ENCODE measurements around the gene MIOS.
A peak's percentile ranks its signal among the peaks of the same experiment; 100 is the strongest.
"Not testable (repeated sequence)": the region's sequence is repeated elsewhere in the genome, so short reads cannot be mapped to it uniquely, and the experiment has no call there.

The MIOS gene

DNA sequence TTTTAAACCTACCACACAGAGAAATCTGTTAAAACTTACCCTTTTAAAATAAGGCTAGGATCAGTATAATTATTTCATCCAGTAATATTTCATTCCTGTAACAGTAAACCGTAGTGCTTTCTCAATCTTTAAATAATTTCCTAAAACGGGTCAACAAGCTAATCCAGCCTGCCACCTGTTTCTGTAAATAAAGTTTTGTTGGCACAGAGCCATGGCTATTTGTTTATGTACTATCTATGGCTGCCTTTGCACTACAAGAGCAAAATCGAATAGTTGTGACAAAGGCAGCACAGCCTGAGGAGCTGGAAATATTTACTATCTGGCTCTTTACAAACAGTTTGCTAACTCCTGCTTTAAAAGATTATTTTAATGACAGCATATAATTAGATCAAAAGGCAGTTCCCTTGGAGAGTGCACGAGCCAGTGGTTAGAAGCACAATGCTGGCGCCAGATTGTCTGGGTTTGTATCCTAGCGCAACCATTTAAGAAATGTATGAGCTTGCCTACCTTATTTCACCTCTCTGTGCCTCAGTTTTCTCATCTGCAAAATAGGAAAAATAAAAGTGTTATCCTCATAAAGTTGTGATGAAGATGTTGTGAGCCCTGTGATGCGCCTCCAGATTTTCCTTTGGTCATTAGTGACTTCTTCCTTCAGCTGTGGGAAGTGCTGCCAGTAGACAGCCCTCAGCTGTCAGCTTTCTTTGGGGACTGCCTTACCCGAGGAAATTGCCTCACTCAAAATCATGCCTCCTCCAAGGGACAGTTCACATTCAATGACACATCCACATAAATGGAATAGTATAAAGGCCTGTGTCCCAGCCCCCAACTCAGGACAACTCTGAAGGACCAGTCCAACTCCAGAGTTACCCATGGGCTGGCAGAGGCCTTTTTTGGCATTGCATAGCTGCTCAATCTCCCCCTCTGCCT, 11.8 kb upstream of the MIOS start:
- DNase-seq (ENCODE audit: low read depth), result no peak

DNA sequence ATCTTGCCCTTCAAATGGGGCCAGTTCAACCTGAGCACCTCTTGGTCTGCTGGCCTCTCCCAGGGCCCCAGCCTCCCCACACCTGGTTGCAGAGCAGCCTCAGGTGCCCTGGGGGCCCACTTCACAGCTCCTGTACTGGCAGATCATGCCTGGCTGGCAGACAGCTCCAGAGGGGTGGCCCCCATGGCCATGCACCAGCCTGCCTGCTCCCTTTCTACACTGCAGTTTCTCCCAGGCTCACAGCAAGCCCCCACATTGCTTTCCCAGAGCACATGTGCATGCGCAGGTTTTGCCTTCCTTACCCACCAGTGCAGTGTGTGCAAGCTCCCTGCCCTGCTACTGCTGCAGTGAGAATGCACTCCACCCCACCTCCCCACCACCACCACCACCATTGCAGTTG, 9.8 kb upstream of the MIOS start:
- DNase-seq (ENCODE audit: low read depth), result no peak

- no peak for DNase-seq (ENCODE audit: low read depth)
These were observed 9.4 kb upstream of the MIOS start for GRCh38 chr7:7557252-7557651.

GRCh38 chr7:7561591-7561990, 5.1 kb upstream of the MIOS start:
- DNase-seq (ENCODE audit: low read depth), result not testable (repeated sequence)

DNA sequence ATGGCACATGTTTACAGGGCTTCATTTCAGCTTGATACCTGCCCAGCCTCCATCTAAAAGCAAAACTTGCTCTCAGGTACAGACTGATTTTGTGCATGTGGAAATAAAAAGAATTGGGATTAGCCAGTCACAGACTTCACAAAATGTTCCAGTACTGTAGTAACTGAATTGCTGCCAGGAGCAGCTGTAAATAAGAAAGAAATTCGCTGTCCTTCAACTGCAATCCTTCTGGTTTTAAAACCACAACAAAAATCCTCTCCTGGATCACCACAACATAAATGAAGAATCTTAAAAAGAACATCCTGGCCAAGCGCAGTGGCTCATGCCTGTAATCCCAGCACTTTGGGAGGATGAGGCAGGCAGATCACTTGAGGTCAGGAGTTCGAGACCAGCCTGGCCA, 3.9 kb upstream of the MIOS start:
- peak; percentile 48 for DNase-seq (ENCODE audit: low read depth)

GRCh38 chr7:7563269-7563668, 3.4 kb upstream of the MIOS start:
- no peak for DNase-seq (ENCODE audit: low read depth)

GRCh38 chr7:7563813-7564212, 2.9 kb upstream of the MIOS start:
- DNase-seq (ENCODE audit: low read depth), result no peak

DNA sequence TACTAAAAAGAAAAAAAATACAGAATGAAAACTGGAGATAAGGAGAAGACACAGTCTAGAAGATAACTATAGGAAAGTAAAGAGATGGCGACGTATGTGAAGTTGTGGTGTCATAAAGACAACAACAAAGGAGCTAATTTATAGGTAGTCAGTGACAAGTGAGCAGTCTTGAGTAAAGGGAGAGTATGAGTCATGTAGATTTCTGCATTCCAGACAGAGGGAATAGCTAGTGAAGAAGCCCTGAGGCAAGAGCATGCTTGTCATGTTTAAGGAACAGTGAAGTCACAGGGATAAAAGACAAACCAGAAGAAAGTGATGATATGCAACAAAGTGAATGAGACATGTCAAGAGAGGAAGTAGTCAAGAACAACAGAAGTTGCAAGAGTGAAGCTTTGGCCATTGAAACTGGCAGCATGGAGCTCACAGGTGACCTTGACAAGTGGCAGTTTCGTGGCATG, 2.3 kb upstream of the MIOS start:
- DNase-seq (ENCODE audit: low read depth), result peak; percentile 36

- no peak for DNase-seq (ENCODE audit: low read depth)
These were observed 1.5 kb upstream of the MIOS start for GRCh38 chr7:7565018-7565680.

GRCh38 chr7:7565746-7566650, 686 bp upstream of the MIOS start:
- DNase-seq (ENCODE audit: low read depth), result no peak

DNA sequence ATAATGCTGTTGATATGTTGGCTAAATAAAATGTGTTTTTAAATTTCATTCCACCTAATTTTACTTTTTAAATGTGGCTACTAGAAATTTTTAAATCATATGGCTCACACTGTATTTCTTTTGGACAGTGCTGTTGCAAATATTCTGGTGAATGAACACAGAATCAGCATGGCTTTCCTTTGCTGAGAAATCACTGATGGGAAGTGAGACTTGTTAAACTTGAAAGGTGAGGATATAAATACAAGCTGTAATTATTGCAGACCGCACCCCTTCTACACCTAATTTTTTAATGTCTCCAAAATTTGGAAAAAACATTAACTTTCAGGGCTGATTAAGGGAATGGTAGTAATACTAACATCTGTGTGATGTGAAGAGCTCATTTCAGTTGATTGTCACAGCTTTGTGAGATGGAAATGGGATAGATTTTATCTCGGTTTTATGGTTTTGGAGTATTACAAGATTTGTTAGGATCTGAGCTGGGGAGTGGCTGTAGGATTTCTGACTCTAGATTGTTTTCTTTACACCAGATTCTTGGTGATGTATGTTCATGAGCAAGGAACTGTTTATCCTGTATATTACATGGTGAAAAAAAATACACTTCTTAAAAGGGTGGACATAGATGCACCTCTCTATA, 1.3 kb downstream of the MIOS start:
- DNase-seq (ENCODE audit: low read depth), result no peak

DNA sequence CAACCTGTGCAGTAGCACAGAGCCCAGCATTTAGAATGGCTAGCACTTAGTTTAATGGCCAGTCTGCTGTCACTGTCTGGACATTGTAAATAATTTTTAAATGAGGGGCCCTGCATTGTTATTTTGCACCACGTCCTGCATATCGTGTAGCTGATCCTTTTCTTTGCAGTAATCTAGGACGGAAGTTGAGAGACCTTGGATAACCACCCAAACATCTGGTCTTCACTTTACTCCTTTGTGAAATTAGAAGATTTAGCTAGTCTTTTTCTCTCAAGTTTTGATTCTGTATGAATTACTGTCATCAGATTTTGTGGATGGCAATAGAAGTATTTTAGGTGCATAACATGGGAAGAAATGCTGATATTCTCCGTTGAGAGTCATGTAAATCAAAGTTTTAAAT, 1.9 kb downstream of the MIOS start:
- no peak for DNase-seq (ENCODE audit: low read depth)

DNA sequence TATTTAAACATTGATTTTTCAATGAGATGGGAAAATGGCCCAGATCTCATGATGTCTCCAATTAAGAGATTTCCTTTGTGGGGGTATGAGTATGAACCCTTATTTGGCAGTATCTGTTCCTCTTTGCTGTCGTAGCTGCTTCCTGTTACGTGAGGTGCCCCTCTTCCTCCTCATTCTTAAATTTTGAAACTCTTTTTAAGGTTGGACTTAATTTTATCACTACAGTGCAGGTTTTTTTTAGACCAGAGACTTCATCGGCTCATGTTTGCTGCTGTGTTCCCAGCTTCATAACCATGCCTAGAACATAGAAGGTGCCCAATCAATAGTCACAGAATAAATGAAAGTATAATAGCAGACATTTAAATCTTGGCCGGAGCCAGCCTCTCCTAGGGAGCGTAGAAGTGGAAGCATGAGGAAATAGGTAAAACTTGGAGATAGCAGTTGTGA, 2.4 kb downstream of the MIOS start:
- no peak for DNase-seq (ENCODE audit: low read depth)

DNA sequence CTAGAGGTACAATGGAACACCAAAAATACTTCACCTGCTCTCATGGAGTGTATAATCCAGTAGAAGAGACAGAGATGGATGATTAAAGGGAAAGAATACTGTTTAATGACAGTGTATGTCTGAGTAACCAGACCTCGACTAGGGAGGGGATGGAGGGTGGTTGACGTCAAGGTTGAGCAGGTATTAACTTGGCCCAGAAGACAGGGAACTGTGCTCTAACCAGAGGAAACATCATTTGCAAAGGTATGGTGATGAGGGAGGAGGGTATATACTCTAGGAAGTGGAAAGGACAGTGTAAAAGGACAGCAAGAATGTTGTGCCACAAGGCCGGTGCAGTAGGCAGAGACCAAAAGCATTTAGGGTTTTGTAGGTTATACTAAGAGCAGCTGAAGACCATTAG, 2.9 kb downstream of the MIOS start:
- DNase-seq (ENCODE audit: low read depth), result no peak

DNA sequence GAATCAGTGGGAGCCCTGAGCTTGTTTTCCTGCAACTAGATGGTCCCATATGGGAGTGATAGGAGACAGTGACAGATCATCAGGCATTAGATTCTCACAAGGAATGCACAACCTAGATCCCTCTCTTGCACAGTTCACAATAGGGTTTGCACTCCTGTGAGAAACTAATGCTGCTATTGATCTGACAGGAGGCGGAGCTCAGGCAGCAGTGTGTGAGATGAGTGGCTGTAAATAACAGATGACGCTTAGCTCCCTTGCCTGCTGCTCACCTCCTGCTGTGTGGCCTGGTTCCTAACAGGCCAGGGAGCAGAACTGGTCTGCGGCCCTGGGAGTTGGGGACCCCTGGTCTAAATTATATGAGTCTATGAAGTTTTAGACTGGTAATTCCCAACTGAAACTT, 3.9 kb downstream of the MIOS start:
- DNase-seq (ENCODE audit: low read depth), result no peak

- no peak for DNase-seq (ENCODE audit: low read depth)
These were observed 7.0 kb downstream of the MIOS start for GRCh38 chr7:7573701-7574100.

DNA sequence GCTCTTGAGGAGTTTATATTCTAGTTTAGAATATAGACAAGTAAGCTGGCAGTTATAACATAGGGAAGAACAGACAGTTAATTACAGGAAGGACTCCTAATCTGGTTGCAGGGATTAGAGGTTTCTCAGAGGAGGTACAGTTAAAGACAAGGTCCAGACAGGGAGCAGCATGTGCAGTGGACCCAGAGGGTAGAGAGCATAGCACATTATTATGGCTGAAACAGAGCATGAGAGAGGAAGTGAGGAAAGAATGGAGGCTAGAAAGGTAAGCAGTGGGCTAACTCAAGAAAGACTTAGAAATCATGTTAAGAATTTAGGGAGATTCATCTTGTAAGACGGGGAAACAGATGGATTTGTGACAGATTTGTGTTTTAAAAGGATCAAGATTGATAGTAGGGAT, 9.7 kb downstream of the MIOS start:
- no peak for DNase-seq (ENCODE audit: low read depth)

- DNase-seq (ENCODE audit: low read depth), result no peak
These were observed 11.2 kb downstream of the MIOS start for GRCh38 chr7:7577888-7578287.

GRCh38 chr7:7579638-7580037, 13.0 kb downstream of the MIOS start:
- DNase-seq (ENCODE audit: low read depth), result no peak

DNA sequence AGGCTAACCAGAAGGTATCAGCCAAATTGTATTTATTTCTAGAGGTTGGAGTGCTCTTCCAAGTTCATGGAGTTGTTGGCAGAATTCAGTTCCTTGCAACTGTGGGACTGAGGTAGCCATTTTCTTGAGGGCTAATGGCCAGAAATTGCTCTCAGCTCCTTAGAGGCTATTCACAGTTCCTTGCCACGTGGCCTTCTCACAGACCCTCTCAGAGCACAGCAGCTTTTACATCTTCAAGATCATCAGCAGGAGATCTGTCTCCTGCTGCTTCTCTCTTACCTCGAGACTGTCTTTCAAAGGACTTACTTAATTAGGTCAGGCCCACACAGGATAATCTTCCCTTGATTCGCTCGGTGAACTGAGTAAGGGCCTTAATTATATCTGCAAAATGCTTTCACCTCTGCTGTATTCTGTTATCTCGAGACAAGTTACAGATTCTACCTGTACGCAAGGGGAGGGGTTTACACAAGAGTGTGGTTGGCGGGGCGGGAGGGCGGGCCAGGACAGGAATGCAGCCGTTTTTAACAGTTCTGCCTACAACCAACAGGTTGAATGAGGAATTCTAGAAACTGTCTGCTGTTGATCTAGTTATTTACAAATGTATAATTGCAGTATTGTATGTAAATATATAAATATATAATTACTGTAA, 15.0 kb downstream of the MIOS start:
- DNase-seq (ENCODE audit: low read depth), result no peak

- no peak for DNase-seq (ENCODE audit: low read depth)
These were observed 15.9 kb downstream of the MIOS start for GRCh38 chr7:7582596-7582995.

Measured in stromal cell of bone marrow (primary cell).